Amniotic epithelial cell (primary cell): ENCODE results near the gene ABCC4.
"Not testable (repeated sequence)": the region's sequence is repeated elsewhere in the genome, so short reads cannot be mapped to it uniquely, and the experiment has no call there.

Experiments used
- DNase-seq: peaks from one replicate; pipeline ENCODE4 v3.0.0-alpha.2; 2010; ENCODE audit warnings: low read depth

Gene ABCC4

DNA sequence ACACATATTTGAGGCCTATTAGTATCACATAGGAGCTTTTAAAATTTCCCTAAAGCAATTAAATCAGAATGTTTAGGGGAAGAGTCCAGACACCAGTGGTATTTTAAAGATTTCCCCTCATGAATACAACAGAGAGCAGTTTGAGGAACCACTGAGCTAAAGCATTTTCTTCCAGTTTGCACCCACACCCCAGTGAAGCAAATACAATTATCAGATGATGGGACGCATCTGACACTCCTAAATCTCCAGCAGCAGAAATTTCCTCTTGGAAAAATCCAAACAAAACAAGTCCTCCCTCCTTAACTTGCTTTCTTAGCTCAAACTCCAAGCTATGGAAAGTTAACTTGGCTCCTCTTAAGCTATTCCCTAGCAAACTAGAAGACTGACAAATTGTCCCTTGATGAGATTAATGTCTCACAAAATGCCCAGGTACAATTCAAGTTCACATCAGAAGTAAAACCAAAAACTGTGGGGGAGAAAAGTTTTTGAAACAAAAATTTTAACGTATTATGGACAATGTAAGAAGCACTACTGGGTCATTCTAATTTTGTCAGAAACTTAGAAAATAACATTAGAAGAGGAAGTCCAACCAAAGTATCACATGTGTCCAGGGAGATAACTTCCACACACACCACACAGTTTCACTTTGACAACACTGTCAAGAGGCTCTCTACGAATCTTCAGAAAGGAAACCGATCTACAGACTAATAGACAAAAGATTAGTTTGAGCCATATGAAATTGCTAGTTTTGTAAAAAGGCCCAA lies 74.1 kb downstream of the ABCC4 start:
- no peak for DNase-seq

DNA sequence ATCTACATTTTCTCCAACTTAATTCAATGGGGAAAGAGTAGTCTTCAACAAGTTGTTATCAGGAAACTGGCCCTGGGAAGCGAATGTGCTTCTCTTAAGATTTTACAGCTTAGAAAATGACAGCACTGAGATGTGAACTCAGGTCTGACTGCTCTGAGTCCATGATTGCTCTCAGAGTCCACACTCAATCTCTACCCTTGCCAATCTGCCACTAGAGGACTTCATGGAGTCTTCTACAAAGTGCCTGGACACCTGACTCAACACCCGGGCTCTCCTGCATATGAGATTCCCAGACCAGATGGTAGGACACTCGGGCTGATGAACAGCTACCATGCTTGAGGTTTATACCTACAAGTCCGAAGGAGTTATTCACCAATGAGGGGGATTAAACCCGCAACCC lies 74.8 kb downstream of the ABCC4 start:
- DNase-seq, result no peak

DNA sequence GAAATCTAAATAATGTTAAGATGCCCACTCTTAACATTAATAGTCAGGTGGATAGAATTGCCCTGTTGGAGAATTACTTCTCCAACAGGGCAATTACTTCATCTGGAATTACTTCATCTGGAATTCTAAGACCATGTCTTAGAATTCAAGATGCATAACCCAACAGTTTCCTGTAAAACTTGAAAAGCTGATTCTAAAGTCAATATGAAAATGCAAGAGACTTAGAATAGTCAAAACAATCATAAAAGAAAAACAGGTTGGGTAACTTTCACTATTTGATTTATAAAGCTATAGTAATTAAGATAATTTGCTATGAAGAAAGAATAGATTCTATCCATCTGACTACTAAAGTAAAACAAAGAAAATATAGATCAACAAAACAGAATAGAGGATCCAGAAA lies 75.2 kb downstream of the ABCC4 start:
- DNase-seq, result no peak

DNA sequence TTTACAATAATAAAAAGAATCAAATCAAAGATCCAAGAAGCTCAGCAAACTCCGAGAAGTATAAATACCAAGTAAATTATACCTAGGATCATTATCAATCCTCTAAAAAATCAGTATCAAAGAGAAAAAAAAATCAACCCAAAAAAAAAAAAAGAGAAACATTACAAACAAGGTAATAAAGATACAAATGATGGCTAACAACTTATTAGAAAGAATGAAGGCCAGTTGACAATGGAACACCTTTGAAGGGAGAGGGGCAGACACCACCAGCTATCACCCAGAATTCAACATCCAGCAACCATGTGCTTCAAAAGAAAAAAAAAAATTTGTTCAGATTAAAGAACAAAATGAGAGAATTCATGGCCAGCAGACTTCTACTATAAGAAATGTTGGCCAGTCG lies 77.2 kb downstream of the ABCC4 start:
- DNase-seq, result no peak

DNA sequence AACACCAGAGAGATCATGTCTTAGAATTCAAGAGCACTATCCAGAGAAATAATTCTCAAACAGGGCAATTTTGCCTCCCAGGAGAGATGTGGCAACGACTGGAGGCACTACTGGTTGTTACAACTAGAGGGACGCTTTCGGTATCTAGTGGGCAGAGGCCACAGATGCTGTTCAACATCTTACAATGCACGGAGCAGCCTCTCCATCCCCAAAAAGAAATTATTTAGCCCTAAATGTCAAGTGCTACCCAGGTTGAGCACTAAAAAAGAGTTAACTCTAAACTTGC lies 78.6 kb downstream of the ABCC4 start:
- DNase-seq, result no peak

DNA sequence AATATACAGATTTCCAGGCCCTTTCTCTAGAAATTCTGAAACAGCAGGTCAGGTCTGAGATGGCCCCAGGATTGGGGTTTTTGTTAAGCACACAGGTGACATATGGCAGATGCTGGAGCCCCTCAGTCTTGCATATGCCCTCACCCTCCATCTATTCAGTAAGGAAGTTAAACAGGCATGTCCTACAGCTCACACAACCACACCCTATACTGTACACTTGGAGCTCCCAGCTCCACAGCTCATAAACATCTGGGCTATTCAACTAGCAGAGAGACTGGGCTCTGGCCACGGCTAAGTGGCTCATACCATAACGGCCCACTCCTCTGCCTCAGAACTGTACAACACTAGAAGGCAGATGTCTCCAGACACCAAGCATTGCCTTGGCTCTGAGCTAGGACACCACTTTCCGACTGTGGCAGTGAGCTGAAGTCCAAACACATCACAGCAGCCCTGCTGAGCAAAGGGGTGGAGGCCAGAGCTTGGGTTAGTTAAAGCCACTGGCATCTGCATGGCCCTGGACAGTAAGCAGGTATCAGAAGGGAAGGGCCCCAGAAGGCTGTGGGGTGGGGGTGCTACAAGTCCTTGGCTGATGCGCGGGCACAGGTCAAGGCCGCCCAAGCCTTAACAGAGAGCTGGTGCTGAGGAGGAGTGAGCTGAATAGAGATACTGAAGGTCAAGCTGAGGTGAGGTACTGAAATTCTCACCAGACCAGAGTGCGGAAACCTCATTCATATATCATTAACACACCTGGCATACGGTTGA lies 79.1 kb downstream of the ABCC4 start:
- DNase-seq, result no peak

DNA sequence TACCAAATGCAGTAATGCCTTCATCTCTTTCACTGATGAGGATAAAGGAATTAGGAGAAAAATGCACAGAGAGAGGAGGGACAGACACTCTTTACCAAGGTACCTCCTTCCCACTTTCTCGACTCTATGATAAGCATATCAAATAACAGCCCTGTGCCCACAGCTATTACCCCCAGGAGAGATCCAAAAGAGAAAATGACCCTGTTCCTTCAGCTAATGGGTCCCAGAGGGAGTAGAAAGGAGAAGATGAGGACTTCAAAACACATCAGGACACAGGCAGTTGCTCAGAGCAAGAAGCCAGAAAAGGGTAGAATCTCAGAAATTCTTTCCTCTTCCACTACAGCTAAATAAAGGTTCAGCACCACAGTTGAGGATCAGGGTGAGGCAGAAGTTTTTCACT lies 80.6 kb downstream of the ABCC4 start:
- DNase-seq, result no peak

DNA sequence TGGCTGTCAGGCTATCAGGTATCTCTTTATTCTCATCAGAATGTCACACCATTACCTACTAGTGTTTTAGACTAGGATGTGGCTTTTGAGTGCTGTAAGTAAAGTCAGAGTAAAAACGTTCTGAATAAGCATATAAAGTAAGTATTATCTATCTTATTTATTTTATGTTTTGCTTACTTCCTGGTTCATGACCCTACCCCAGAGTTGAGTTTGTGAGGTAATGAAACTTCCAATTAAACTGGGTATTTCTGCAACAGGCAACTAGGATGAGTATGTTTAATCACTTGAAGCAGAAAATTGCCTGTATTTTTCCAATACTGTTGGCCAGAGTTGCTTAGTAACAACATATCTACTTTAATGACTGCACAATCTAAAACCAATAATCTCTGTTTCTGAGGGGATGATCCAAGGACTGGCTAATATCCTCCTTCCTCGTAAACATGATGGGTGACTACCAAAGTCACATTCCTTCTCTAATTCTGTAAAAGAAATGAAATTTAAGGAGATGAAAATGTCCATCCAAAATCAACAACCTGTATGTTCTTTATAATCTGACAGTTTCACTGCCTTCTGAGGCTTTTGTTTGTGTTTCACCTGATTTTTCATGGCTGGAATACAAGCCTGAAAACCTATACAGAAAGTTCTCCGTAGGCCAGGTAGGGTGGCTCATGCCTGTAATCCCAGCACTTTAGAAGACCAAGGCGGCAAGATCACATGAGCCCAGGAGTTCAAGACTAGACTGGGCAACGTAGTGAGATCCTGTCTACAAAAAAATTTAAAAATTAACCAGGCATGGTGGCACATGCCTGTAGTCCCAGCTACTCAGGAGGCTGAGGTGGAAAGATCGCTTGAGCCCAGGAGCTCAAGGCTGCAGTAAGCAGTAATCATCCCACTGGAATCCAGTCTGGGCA lies 83.1 kb downstream of the ABCC4 start:
- no peak for DNase-seq

DNA sequence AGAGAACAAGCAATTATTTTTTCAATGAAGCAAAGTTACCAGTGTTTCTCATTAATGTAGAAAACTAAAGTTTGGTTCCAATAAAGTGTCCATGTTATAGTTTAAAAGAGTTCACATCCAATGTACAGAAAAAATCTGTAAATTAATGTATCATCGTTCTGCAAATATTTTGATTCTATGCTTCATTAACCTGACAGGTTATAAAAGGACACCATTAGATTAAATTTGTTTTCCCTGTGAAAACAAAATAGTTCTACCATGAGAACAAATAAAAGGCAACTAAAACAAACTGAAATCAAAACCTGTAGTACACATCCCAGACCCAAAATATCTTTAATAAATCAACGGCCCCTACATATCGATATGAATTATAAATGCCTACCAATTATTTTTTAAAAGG lies 85.1 kb downstream of the ABCC4 start:
- DNase-seq, result no peak

DNA sequence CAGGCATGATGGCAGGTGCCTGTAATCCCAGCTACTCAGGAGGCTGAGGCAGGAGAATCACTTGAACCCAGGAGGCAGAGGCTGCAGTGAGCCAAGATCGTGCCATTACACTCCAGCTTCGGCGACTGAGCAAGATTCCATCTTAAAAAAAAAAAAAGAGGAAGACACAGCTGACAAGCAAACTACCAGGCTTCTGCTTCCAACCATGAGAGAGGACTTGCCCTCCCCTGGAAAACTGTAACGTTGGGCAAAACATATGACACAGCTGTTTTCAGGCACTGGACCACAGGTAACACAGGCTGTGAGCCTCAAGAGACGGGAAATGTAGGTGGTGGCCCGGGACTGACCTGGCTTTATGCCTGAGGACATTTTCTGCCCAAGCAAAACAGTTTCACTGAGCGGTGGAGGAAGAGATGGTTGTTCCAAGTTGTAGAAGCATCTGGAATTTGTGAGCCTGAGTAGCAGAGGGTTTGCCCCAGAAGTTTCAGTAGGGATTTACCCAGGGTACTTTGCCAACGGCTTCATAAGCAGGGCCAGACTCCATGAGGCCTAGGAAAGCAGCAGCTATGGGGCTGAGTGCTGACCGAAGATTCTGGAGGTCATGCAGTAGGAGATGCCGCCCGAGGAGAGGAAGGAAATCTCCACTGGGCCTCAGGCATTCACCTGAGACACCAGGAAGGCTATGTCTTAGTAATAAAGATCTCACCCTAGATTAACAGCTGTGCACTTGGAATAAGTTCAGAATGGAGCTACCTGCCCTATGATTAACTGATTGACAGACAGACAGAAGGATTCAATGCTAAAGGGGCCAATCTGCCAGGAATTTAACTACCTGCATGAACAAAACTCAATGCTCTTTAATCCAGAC lies 88.0 kb downstream of the ABCC4 start:
- no peak for DNase-seq

DNA sequence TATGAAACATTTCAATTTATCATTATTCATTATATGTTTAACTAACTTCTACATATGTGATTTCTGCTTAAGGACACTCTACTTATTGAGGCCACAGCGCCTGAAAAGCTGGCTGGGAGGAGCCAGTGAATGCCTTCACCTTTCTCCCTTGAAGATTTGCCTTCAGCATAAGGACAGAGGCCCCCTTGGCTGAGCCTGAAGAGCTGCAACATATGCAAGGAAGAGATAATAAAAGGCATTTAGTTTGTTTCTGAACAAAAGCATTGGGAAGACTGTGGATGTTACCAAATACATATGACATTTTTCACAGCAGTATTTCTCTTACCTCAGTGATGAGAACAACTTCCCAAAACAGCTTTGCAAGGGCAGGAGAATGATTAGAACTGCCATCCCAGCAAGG lies 92.1 kb downstream of the ABCC4 start:
- no peak for DNase-seq

DNA sequence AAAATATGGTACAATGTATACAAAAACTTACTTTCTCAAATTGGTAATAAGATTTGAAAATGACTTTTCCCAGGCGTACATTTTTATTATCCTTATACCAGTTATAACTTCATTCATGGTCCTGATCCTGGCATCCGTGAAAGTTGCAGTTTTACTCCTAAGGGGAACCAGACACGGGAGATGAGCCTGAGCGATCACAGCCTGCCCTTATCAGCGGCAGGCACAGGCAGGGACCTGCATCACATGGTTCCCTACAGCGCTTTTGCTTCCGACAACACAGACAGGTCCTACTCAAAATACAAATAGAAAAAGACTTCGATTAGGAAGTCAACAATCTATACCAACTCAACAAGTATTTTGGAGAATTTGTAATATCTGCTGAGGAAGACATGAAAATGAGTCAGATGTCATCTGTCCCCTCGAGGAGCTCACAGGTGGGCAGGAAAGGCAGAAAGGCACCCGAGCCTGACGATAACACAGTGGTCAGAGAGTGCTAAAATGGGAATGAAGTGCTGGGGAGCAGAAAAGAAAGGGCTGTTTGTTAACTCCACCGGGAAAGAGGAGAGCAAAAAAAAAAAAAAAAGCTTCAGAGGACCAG lies 93.4 kb downstream of the ABCC4 start:
- no peak for DNase-seq

DNA sequence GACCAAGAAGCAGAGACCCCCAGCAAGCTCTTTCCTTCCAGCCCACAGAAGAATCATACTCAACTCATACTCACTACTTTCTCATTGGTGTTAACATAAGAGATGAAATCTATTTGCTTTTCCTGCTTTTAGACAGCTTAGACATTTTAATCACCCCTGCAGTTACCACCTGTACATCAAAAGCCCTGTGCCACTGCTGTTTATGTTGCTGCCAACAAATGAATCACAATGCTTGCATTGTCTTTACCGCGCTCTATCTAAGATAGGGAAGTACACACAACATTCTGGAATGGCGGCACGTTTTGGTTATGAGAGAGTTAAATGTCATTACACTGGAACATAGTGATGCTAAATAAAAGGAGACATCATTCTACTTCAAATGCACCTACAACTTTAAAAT lies 95.1 kb downstream of the ABCC4 start:
- DNase-seq, result no peak

DNA sequence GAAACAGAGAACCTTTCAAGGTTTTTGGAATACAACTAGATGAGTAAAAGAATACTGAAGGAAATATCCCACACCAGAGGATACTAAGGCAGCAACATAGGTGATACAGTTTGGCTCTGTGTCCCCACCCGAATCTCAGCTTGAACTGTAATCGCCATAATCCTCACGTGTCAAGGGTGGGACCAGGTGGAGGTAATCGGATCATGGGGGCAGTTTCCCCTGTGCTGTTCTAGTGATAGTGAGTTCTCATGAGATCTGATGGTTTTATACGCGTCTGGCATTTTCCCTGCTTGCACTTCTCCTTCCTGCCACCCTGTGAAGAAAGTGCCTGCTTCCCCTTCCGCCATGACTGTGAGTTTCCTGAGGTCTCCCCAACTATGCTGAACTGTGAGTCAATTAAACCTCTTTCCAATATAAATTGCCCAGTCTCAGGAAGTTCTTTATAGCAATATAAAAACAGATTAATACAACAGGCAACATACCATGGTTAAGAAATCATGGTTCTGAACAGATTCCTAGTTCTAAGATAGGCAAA lies 97.0 kb downstream of the ABCC4 start:
- no peak for DNase-seq

DNA sequence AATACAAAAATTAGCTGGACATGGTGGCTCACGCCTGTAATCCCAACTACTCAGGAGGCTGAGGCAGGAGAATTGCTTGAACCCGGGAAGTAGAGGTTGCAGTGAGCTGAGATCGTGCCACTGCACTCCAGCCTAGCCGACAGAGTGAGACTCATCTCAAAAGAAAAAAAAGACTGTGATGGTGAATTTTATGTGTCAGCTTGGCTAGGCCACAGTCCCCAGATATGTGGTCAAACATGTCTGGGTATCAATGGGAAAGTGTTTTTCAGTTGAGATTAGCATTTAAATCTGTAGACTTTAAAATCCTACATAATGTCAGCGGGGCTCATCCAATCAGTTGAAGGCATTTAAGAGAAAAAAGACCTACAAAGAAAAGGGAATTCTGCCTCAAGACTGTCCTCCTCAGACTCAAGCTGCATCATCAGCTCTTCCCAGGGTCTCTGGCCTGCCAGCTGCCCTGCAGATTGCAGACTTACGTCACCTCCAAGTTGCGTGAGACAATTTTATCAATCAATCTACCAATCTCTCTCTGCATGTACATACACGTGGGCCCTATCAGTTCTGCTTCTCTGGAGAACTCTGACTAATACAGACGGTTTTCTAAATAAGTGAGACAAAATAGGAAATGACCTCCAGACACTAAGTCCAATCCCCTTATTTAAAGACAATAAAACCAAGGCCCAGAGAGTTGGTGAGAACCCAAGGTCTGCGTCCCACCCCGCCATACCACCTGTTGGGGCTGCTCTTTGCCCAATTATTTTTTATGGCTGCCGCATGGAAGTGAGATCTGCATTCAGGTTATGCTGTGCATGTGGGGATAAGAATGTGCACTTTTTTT lies 99.2 kb downstream of the ABCC4 start:
- DNase-seq, result peak; percentile 48

DNA sequence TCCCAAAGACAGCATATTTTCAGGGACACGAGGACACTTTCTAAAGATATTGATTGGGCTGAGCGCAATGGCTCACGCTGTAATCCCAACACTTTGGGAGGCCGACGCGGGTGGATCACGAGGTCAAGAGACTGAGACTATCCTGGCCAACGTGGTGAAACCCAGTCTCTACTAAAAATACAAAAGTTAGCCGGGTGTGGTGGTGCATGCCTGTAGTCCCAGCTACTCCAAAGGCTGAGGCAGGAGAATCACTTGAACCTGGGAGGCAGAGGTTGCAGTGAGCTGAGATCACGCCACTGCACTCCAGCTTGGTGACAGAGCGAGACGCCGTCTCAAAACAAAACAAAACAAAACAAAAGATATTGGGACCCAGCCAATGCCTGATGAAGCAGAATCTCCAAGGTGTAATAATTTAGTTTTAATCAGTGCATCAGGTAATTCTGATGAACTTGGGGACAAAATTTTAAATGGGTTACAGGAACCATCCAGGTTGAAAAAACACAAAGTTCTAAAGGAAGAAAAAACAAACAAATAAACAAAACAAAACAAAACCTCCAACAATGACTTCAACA lies 100.8 kb downstream of the ABCC4 start:
- DNase-seq, result not testable (repeated sequence)

DNA sequence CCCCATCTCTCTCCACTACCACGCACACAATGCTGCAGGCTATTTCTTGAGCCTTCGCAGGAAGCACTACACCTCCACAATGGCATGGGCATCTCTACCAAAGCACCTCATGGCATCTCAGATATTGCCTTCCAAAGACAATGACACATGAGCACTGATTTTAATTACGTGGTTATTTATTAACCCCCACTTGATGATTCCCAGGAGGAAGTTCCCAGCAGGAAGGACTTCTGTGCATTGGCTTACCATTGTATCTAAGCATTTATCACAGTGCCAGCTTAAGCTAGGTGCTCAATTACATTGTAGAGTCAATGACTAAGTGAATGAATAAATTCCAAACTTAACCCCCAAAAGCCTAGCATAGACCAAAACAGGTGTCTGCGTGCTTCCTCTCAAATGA lies 101.4 kb downstream of the ABCC4 start:
- DNase-seq, result no peak

DNA sequence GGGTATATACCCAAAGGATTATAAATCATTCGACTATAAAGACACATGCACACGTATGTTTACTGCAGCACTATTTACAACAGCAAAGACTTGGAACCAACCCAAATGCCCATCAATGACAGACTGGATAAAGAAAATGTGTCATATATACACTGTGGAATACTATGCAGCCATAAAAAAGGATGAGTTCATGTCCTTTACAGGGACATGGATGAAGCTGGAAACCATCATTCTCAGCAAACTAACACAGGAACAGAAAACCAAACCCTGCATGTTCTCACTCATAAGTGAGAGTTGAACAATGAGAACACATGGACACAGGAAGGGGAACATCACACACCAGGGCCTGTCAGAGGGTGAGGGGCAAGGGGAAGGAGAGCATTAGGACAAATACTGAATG lies 102.6 kb downstream of the ABCC4 start:
- not testable (repeated sequence) for DNase-seq

DNA sequence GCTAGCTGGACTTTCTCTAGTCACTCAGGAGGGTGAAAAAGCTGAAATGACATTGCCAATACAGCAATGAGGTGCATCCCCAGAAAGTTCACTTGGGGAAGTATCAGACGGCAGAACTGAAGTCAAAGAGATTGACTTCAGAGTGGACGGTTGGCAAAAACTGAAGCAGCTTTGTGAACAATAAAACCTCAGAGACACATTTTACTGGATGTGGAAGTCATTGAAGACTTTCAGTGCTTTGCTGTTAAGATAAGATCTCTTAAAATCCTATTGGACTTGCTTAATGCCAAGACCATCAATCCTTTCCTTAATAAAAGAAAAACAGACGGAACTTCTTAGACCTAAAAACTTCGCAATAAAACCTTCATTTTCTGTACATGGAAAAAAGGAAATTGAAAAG lies 103.7 kb downstream of the ABCC4 start:
- no peak for DNase-seq

DNA sequence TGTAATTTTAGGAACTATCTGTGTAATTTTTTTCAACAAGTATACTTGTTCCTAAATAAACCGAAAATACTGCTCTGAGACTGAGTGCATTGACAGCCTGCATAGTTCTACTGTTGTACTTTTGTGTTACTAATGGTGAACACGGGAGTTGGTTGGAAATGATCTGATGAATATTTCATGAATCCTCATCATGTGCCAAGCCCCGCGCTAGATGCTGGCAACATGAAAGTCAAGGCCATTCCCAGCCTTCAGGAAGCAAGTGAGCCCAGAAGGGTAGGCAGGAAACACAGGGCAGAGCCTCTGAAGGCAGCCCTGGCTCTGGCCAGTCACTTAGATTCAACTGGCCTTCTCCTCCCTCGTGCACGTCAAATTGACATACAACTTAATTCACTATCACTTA lies 106.1 kb downstream of the ABCC4 start:
- no peak for DNase-seq
